Measurements from ENCODE around the gene TAF1D.
"Not testable (repeated sequence)": the region's sequence is repeated elsewhere in the genome, so short reads cannot be mapped to it uniquely, and the experiment has no call there.

Gene TAF1D

DNA sequence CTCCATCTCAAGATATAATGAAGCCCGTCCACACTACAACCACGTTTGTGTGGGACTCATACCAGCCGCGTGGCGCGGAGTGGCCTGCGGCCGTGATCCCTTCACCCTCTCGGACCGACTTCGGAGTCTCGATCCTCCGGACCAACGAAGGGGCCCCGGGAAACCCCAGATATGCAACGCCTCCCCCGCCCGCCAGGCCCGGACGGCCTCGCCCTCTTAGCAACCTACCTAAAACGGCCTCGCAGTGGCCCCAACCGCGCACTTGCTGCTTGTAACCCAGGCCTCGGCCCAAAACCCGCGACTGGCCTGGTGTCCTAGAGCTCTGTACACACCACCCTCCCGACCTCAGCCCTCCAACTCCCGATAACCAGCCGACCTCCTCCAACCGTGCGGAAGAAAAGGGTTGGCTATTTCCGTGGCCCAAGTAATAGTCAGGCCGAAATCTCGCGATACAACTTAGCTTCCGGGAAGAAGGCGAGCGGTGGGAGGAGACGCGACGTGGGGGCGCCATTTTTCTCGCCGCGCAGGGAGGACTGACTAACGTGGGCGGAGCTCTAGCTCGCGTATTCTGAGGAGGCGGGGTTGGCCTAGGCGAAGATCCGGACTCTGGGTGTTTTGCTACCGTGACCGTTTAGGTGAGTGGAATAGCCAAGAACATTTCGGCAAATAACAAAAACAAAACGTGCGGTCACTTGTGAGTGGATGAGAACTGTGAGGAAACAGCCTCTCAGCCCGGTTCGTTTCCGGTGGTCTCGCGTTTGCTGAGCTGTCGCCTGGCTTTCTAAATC, at the start of gene TAF1D, which contains the start of gene C11orf54:
Gene TAF1D, minus strand, starts transcription at position 402 of the 788 bp plus-strand sequence. CDS start 2,191 bp downstream, outside the sequence.
Gene C11orf54, plus strand, starts transcription at position 579 of the 788 bp plus-strand sequence. CDS start 5,722 bp downstream, outside the sequence.
- DNase-seq = no peak

GRCh38 chr11:93784935-93785360, 43.7 kb upstream of the TAF1D start:
- DNase-seq = no peak

DNA sequence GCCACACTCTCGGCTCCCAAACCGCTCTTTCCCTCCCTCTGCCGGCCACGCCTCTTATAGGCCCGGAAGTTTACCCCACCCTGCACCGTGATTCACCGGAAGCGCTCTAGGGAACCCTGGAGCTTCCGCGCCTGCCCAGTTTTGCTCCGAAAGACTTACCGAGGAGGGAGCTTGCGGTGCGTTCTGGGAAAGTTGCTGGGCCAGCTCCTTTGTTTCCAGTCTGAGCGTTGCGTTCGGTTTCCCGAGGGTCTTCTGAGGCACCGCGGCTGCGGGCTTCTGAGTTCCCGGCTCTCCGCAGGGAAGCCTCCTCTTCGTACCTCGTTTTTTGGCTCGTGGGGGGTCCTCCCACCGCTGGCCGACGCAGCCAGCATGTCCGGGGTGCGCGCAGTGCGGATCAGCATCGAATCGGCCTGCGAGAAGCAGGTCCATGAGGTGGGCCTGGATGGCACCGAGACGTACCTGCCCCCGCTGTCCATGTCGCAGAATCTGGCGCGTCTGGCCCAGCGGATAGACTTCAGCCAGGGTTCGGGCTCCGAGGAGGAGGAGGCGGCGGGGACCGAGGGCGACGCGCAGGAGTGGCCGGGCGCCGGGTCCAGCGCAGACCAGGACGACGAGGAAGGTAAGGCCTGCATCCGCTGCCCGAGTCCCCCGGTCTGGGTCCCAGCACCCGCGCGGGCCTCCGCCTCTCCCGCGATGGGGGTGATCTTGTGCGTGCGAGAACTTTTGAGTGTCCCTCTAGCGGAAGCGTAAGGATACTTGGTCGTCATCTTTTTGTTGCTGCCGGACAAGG, 43.0 kb upstream of the TAF1D start, which contains the start of gene MED17:
Gene MED17, plus strand, starts transcription at position 138 of the 790 bp plus-strand sequence. Its CDS starts 232 bp downstream, at position 370.
- no peak for DNase-seq

DNA sequence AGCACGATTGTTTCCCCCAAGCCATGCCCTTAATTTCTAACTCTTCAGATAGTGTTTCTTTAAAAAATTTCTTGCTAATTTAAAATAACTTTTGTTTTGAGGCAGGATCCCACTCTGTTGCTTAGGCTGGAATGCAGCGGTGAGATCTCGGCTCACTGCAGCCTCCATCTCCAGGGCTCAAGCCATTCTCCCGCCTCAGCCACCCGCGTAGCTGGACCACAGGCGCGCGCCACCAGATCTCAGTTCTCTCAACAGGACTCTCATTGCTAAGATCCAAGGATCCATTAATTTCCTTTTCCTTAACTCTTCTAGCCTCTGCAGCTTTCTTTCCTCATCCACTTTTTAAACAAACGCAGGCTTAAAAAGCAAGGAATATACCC, 42.5 kb upstream of the TAF1D start:
- DNase-seq = no peak

DNA sequence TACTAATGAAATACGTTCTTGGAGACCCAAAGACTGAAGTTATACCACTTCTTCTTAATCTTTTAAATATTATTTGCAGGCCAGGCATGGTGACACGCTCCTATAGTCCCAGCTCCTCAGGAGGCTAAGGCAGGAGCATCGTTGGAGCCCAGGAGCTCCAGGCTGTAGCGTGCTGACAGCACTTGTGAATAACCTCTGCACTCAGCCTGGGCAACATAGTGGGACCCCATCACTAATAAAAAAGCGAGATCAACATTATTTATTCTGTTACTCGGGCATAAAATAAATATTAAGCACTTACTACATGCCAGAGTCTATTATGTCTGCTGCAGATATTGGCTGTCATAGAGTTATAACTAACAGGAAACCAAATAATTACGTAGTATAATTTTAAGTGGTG, 42.1 kb upstream of the TAF1D start:
- no peak for DNase-seq

- DNase-seq = no peak
Measured at GRCh38 chr11:93775289-93775688, 34.0 kb upstream of the TAF1D start.

DNA sequence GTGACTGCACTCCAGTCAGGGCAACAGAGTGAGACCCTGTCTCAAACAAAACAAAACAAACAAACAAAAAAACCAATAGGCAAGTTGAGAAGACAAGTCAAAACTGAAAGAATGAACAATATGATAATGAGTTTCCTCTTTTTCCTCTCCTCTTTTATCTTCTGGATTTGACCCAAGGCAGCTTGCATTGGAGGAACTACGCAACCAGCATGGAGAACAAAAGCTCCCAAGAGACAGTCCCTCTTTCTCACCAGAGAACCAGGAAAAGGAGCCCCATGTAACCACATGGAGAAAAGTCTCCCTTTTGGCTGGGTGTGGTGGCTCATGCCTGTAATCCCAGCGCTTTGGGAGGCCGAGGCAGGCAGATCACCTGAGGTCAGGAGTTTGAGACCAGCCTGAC, 33.3 kb upstream of the TAF1D start:
- DNase-seq = not testable (repeated sequence)

- DNase-seq = no peak
Measured at GRCh38 chr11:93773601-93774200, 32.4 kb upstream of the TAF1D start.

- DNase-seq = no peak
Measured at GRCh38 chr11:93773045-93773477, 31.8 kb upstream of the TAF1D start.

DNA sequence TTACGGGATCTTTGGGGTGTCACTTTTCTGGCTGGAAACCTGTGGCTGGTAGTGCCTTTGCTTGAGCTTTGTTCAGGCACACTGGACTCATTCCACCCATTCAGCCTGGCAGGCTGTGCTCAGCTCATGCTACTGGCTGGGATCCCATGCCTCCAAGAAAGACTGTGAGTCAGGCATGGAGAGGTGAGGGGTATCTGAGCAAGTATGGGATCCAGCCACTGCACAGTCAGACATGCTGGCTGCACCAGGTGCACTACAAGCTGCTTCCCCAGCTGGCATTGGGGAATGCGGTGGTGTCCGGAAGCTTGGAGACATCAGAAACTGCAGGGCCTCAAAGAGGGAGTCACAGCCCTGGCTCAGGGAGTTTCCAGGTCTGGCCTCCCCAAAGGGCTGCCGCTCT, 30.8 kb upstream of the TAF1D start:
- DNase-seq = no peak

GRCh38 chr11:93770160-93770559, 28.9 kb upstream of the TAF1D start:
- DNase-seq = no peak

DNA sequence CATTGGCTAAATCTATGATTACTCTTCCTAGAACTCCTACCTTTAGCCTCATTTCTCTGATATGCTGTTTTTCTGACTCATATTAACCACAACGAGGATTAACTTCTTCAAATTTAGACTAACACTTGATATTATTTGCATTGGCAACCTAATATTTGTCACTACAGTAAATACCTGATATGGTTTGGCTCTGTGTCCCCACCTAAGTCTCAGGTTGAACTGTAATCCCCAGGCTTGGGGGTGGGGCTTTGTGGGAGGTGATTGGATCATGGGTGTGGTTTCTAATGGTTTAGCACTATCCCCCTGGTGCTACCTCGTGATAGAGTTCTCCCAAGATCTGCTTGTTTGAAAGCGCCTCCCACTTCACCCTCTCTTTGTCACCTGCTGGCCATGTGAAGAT, 25.7 kb upstream of the TAF1D start:
- DNase-seq = no peak

GRCh38 chr11:93766504-93766903, 25.2 kb upstream of the TAF1D start:
- no peak for DNase-seq

- DNase-seq = no peak
Measured at GRCh38 chr11:93765551-93765950, 24.3 kb upstream of the TAF1D start.

DNA sequence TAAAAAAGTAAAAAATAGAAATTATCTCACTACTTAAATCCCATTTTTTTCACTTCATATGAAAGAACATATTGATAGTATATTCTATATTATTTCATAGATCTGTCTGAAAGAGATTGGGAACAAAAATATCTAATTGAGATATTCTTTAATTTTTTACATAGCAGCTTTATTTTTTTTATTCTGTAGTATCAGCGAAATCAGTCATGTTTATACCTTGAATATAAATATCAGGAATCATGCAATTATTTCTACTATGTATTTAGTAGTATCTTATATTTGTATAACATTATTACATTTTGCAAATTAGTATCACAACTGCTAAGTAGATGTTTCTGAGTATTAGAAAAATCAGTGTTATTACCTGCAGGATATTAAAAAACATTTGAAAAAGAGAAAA, 20.6 kb upstream of the TAF1D start:
- DNase-seq = no peak

- not testable (repeated sequence) for DNase-seq
Measured at GRCh38 chr11:93759123-93759522, 17.8 kb upstream of the TAF1D start.

GRCh38 chr11:93757924-93758865, 16.9 kb upstream of the TAF1D start:
- DNase-seq = no peak

DNA sequence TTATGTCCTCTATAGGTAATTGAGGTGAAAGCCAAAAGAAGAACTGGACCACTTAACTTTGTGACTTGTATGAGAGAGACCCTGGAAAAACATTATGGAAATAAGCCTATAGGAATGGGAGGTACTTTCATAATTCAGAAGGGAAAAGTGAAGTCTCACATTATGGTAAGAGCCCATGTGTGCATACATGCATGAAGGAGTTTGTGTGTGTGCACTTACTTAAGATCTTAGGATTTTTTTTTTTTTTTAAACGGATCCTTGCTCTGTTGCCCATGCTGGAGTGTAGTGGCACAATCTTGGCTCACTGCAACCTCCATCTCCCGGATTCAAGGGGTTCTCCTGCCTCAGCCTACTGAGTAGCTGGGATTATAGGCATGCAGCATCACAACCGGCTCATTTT, 16.0 kb upstream of the TAF1D start:
- no peak for DNase-seq

DNA sequence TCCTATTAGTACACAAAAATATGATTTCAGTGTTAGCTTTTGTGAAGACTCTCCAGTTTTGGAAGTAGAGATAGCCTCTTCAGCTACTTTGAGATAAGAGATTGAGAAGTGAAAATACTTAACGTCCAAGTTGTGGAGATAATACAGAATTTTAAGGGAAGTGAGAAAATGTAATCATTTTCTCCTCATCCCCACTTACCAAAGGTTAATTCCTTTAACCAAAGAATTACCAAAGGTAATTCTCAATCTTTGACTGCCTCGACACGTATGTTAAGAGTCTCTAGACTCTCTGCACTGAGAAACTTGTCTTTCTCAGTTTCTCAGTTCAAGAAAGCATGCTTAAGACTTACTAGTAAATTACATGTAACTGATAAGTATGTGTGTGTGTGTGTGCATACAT, 15.5 kb upstream of the TAF1D start:
- DNase-seq = no peak

GRCh38 chr11:93753241-93753640, 11.9 kb upstream of the TAF1D start:
- no peak for DNase-seq

- no peak for DNase-seq
Measured at GRCh38 chr11:93751001-93751400, 9.7 kb upstream of the TAF1D start.

DNA sequence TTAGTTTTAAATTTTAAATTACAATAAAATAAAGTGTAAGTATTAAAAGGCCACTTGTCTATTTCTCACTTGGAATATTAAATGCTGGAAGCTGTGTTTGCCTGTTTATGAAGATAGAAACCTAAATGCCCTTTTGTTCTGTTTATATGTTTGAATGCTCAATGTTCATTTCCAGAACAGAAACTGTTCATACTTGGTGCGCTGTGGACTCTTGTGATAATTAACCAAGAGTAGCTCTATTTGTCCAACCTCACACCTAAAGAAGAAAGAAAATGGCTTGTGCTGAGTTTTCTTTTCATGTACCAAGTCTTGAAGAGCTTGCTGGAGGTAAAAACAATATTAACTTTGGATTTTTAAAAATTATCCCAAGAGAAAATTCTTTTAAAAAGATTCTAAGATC, 5.8 kb upstream of the TAF1D start:
- DNase-seq = no peak
